Prostate gland (tissue), 2 donors: ENCODE measurements around the gene PPP1R8.

ENCODE experiments used
- POLR2A ChIP-seq: fragments of 450-650 bp; IDR thresholded peaks from one replicate; pipeline ENCODE4 v1.6.1; 2016; ENCODE audit warnings: antibody characterized with exemption, mild to moderate bottlenecking
- POLR2AphosphoS5 ChIP-seq: sonication (generic); formaldehyde crosslinking; IDR thresholded peaks from one replicate; pipeline ENCODE4 v1.6.1; 2017; ENCODE audit warnings: antibody characterized with exemption
- TF ChIP-seq, protein P1 (sequence below), 4 experiments: fragments of 200-600 bp in 2 of 4; fragments of 450-650 bp in 2 of 4; sonication (generic) in 2 of 4; IDR thresholded peaks; 1 replicate in 3 of 4; 2 replicates in 1 of 4; pipeline ENCODE4 v1.5.1; 2016 to 2019; ENCODE audit warnings: antibody characterized with exemption in 4 of 4, mild to moderate bottlenecking in 2 of 4, moderate library complexity in 2 of 4

DNA sequence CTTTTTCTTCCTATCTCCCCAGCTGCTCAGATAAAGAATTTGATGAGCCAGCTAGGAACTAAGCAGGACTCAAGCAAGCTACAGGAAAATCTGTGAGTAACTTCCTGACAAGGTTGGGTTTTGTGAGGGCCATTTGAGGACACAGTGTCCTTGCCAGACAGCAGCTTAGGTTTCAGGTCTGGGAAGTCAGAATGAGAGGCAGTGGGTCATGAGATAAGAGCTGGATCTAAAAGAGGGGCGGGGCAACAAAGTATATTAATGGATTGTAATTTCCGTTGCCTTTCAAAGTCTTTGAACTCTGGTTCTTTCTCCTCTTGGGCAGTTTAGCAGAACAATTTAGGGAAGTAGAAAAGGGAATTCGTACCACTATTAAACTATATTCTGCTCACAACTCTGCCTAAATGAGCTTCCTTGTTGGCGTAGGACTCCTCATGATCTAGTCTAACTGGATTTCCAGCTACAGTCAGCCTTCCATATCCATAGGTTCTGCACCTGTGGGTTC, 41.0 kb upstream of the PPP1R8 start:
- TF ChIP-seq, protein P1, sequence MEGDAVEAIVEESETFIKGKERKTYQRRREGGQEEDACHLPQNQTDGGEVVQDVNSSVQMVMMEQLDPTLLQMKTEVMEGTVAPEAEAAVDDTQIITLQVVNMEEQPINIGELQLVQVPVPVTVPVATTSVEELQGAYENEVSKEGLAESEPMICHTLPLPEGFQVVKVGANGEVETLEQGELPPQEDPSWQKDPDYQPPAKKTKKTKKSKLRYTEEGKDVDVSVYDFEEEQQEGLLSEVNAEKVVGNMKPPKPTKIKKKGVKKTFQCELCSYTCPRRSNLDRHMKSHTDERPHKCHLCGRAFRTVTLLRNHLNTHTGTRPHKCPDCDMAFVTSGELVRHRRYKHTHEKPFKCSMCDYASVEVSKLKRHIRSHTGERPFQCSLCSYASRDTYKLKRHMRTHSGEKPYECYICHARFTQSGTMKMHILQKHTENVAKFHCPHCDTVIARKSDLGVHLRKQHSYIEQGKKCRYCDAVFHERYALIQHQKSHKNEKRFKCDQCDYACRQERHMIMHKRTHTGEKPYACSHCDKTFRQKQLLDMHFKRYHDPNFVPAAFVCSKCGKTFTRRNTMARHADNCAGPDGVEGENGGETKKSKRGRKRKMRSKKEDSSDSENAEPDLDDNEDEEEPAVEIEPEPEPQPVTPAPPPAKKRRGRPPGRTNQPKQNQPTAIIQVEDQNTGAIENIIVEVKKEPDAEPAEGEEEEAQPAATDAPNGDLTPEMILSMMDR (IDR thresholded peaks at IDR 0.05): no peak
- TF ChIP-seq POLR2AphosphoS5 (peak; percentile 57), POLR2A (no peak)
